PC-9 (cell line): ENCODE data around the gene ERC2. TPM values are rescaled to one million over a fixed set of nuclear protein-coding genes. Genes with fewer than 3 reads are reported as not detected.

ENCODE experiments used
- BruUV-seq: library from RNA; stranded (reverse); fragments of 400-500 nt; replicated peaks from 2 replicates; lab custom pipeline; 2021; lab: Mats Ljungman, UMichigan
- CTCF ChIA-PET: fragments of 300-600 bp; sonication (Branson Sonifier 250); formaldehyde crosslinking; loops from one replicate; lab custom pipeline; 2022; ENCODE audit warnings: antibody characterized with exemption; lab: Charles Lee
- POLR2A ChIA-PET: fragments of 300-600 bp; sonication (Branson Sonifier 250); formaldehyde crosslinking; loops from one replicate; lab custom pipeline; 2022; ENCODE audit warnings: antibody characterized with exemption; ENCODE audit not compliant: unreplicated experiment; lab: Charles Lee
- DNase-seq, 2 experiments: peaks; one replicate each; pipeline versions ENCODE4 v3.0.0 to v3.0.0-alpha.2; 2015 to 2022; ENCODE audit warnings: mixed read lengths in 1 of 2
- H2AFZ ChIP-seq: fragments of 200-600 bp; sonication (generic); 2 replicates; pipeline ENCODE4 v1.8.1; 2017; ENCODE audit warnings: antibody characterized with exemption
- H3F3A ChIP-seq: fragments of 200-600 bp; sonication (generic); 2 replicates; pipeline ENCODE4 v1.8.1; 2017; ENCODE audit warnings: antibody characterized with exemption, mild to moderate bottlenecking, low read depth; ENCODE audit not compliant: insufficient read depth
- H3K27ac ChIP-seq: fragments of 200-600 bp; sonication (generic); 2 replicates; pipeline ENCODE4 v1.6.1; 2016; ENCODE audit warnings: mixed run types
- H3K27me3 ChIP-seq: fragments of 200-600 bp; sonication (generic); 2 replicates; pipeline ENCODE4 v1.6.1; 2016; ENCODE audit warnings: low read depth, mixed run types; ENCODE audit not compliant: insufficient read depth
- H3K36me3 ChIP-seq: fragments of 200-600 bp; sonication (generic); 2 replicates; pipeline ENCODE4 v1.6.1; 2016; ENCODE audit warnings: low read depth, mixed run types
- H3K4me1 ChIP-seq: fragments of 200-600 bp; sonication (generic); replicated peaks from 2 replicates; pipeline ENCODE4 v1.6.1; 2016; ENCODE audit warnings: mixed run types; ENCODE audit not compliant: insufficient read depth
- H3K4me2 ChIP-seq: fragments of 200-600 bp; sonication (generic); 2 replicates; pipeline ENCODE4 v1.6.1; 2017; ENCODE audit warnings: mixed run types
- H3K4me3 ChIP-seq: fragments of 200-600 bp; sonication (generic); 2 replicates; pipeline ENCODE4 v1.6.1; 2016; ENCODE audit warnings: mixed run types
- H3K79me2 ChIP-seq: fragments of 200-600 bp; sonication (generic); 2 replicates; pipeline ENCODE4 v1.6.1; 2017; ENCODE audit warnings: low read depth, mixed run types
- H3K9me2 ChIP-seq: fragments of 200-600 bp; sonication (generic); 2 replicates; pipeline ENCODE4 v1.8.1; 2017; ENCODE audit warnings: mild to moderate bottlenecking; ENCODE audit not compliant: insufficient read depth
- H3K9me3 ChIP-seq: fragments of 200-600 bp; sonication (generic); 2 replicates; pipeline ENCODE4 v1.8.1; 2016; ENCODE audit warnings: low read depth; ENCODE audit not compliant: insufficient read depth
- H4K20me1 ChIP-seq: fragments of 200-600 bp; sonication (generic); 2 replicates; pipeline ENCODE4 v1.8.1; 2017; ENCODE audit not compliant: insufficient read depth
- EZH2 ChIP-seq: fragments of 200-600 bp; sonication (generic); IDR thresholded peaks from 2 replicates; pipeline ENCODE4 v1.8.0; 2017; ENCODE audit warnings: antibody characterized with exemption, low read depth
- intact Hi-C: fragments of 100-400 bp; cut with micrococcal nuclease; formaldehyde crosslinking; loops from one replicate; pipeline ENCODE4 v1.10.0; 2022; ENCODE audit not compliant: unreplicated experiment
- total RNA-seq: library from RNA; stranded (reverse); gene quantifications from 2 replicates; pipeline ENCODE4 v1.2.3, GENCODE V29; 2021
- TF ChIP-seq, protein P1 (sequence below): fragments of 200-600 bp; sonication (generic); conservative IDR thresholded peaks from 2 replicates; pipeline ENCODE4 v1.6.1; 2017; ENCODE audit warnings: mixed run types, antibody characterized with exemption, mild to moderate bottlenecking, moderate library complexity

The ERC2 gene
- total RNA-seq, 1 experiment from 2014 or later = 1.4 TPM

GRCh38 chr3:56291244-56291680 is 177.0 kb downstream of the ERC2 start:
- no peaks in the 10 kb centered on the region for H3K9me2 ChIP-seq
- no peaks in the 10 kb centered on the region for H4K20me1 ChIP-seq
- no peak overlapping the region for H3K4me2 ChIP-seq
- TF ChIP-seq, protein P1, sequence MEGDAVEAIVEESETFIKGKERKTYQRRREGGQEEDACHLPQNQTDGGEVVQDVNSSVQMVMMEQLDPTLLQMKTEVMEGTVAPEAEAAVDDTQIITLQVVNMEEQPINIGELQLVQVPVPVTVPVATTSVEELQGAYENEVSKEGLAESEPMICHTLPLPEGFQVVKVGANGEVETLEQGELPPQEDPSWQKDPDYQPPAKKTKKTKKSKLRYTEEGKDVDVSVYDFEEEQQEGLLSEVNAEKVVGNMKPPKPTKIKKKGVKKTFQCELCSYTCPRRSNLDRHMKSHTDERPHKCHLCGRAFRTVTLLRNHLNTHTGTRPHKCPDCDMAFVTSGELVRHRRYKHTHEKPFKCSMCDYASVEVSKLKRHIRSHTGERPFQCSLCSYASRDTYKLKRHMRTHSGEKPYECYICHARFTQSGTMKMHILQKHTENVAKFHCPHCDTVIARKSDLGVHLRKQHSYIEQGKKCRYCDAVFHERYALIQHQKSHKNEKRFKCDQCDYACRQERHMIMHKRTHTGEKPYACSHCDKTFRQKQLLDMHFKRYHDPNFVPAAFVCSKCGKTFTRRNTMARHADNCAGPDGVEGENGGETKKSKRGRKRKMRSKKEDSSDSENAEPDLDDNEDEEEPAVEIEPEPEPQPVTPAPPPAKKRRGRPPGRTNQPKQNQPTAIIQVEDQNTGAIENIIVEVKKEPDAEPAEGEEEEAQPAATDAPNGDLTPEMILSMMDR = no peak
- TF ChIP-seq EZH2 = no peak
- H2AFZ ChIP-seq = no peak overlapping the region
- intact Hi-C loops = no loop called here
- H3K36me3 ChIP-seq = no peaks in the 10 kb centered on the region
- ChIA-PET POLR2A (no interaction called here), CTCF (no interaction called here)
- no peak overlapping the region for H3K27ac ChIP-seq
- no peaks in the 10 kb centered on the region for H3K9me3 ChIP-seq
- BruUV-seq = no TSS peak
- H3K79me2 ChIP-seq = no peaks in the 10 kb centered on the region
- H3F3A ChIP-seq = no peaks in the 10 kb centered on the region
- no peak overlapping the region for H3K4me3 ChIP-seq
- DNase-seq = no peak
- peaks cover 35% of the 10 kb centered on the region for H3K27me3 ChIP-seq
- H3K4me1 ChIP-seq = no peaks in the 10 kb centered on the region

GRCh38 chr3:56290374-56290773 is 177.9 kb downstream of the ERC2 start:
- H3K36me3 ChIP-seq = no peaks in the 10 kb centered on the region
- no peaks in the 10 kb centered on the region for H4K20me1 ChIP-seq
- no peaks in the 10 kb centered on the region for H3K9me2 ChIP-seq
- no TSS peak for BruUV-seq
- POLR2A ChIA-PET = no interaction called here
- no peak overlapping the region for H2AFZ ChIP-seq
- H3F3A ChIP-seq = no peaks in the 10 kb centered on the region
- no peaks in the 10 kb centered on the region for H3K4me1 ChIP-seq
- no peak overlapping the region for H3K4me3 ChIP-seq
- no peaks in the 10 kb centered on the region for H3K79me2 ChIP-seq
- CTCF ChIA-PET = no interaction called here
- no peak overlapping the region for H3K27ac ChIP-seq
- TF ChIP-seq, protein P1 = no peak
- no peak for TF ChIP-seq EZH2
- DNase-seq = no peak
- peaks cover 26% of the 10 kb centered on the region for H3K27me3 ChIP-seq
- no peaks in the 10 kb centered on the region for H3K9me3 ChIP-seq
- H3K4me2 ChIP-seq = no peak overlapping the region
- intact Hi-C loops = no loop called here

GRCh38 chr3:56288258-56288657 is 180.0 kb downstream of the ERC2 start:
- no TSS peak for BruUV-seq
- no peaks in the 10 kb centered on the region for H4K20me1 ChIP-seq
- no peaks in the 10 kb centered on the region for H3K79me2 ChIP-seq
- intact Hi-C loops = no loop called here
- H3K4me1 ChIP-seq = no peaks in the 10 kb centered on the region
- no peak for TF ChIP-seq EZH2
- TF ChIP-seq, protein P1 = no peak
- H3K4me2 ChIP-seq = no peak overlapping the region
- no peaks in the 10 kb centered on the region for H3F3A ChIP-seq
- no peak overlapping the region for H2AFZ ChIP-seq
- POLR2A ChIA-PET = no interaction called here
- H3K9me2 ChIP-seq = no peaks in the 10 kb centered on the region
- no peaks in the 10 kb centered on the region for H3K36me3 ChIP-seq
- DNase-seq = no peak
- H3K27ac ChIP-seq = no peak overlapping the region
- no peaks in the 10 kb centered on the region for H3K9me3 ChIP-seq
- H3K4me3 ChIP-seq = no peak overlapping the region
- CTCF ChIA-PET = no interaction called here
- peaks cover 30% of the 10 kb centered on the region for H3K27me3 ChIP-seq
